Left renal pelvis (tissue), 4 donors: ENCODE measurements around the gene MVP. TPM values are rescaled to one million over a fixed set of nuclear protein-coding genes. Genes with fewer than 3 reads are reported as not detected.

Source experiments
- DNase-seq, 4 donors: peaks; one replicate each; pipeline ENCODE4 v3.0.0-alpha.2; 2013; ENCODE audit warnings: low read depth in 4 of 4, low spot score in 3 of 4
- polyA plus RNA-seq, 4 donors: library from polyadenylated mRNA; unstranded; fragments of 120-200 nt; gene quantifications; one replicate each; pipeline ENCODE4 v1.2.1, GENCODE V29; 2013; ENCODE audit not compliant: insufficient read length in 4 of 4

Gene MVP
- polyA plus RNA-seq, 4 donors = 18.5 to 22.5 (median 18.9) TPM

GRCh38 chr16:29804020-29804419, 16.2 kb upstream of the MVP start:
- DNase-seq = no peak

- DNase-seq = no peak
These were observed 15.6 kb upstream of the MVP start for GRCh38 chr16:29804455-29805231.

- peak; percentile 89 to 95 (median 95) for DNase-seq
These were observed 14.8 kb upstream of the MVP start for GRCh38 chr16:29805232-29806098.

DNA sequence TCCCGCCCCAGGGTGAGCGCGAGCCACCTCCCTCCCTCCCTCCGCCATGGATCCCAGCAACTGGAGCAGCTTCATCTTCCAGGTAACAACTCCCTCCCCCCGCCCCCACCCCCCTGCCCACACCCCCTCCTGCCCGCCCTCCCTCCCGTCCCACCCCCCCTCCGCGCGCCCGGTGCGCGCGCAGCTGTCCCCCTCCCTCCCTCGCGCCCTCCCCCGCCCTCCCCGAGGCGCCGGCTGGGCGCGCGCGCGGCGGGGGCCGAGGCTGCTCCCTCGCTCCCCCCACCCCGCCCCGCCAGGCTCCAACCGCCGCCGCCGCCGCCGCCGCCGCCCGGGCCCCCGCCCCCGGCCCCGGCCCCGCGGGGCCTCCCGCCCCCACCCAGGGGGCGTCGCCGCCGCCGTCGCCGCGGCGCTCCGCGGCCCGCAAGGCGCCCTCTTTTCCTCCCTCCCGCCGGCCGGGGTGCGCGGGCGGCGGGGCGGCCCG, 14.1 kb upstream of the MVP start, which contains the start of gene MAZ:
TSS of gene MAZ (plus strand) at position 431 of the 481 bp plus-strand sequence. CDS start 173 bp downstream, outside the sequence.
- no peak for DNase-seq

DNA sequence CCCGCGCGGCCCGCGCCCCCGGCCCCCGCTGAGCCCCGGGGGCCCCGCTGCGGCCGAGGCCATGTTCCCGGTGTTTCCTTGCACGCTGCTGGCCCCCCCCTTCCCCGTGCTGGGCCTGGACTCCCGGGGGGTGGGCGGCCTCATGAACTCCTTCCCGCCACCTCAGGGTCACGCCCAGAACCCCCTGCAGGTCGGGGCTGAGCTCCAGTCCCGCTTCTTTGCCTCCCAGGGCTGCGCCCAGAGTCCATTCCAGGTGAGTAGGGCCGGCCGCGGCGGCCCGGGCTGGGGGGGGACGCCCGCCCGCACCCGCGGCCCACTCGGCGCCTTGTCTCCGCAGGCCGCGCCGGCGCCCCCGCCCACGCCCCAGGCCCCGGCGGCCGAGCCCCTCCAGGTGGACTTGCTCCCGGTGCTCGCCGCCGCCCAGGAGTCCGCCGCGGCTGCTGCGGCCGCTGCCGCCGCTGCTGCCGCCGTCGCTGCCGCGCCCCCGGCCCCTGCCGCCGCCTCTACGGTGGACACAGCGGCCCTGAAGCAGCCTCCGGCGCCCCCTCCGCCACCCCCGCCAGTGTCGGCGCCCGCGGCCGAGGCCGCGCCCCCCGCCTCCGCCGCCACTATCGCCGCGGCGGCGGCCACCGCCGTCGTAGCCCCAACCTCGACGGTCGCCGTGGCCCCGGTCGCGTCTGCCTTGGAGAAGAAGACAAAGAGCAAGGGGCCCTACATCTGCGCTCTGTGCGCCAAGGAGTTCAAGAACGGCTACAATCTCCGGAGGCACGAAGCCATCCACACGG, 13.4 kb upstream of the MVP start:
- DNase-seq = no peak

DNA sequence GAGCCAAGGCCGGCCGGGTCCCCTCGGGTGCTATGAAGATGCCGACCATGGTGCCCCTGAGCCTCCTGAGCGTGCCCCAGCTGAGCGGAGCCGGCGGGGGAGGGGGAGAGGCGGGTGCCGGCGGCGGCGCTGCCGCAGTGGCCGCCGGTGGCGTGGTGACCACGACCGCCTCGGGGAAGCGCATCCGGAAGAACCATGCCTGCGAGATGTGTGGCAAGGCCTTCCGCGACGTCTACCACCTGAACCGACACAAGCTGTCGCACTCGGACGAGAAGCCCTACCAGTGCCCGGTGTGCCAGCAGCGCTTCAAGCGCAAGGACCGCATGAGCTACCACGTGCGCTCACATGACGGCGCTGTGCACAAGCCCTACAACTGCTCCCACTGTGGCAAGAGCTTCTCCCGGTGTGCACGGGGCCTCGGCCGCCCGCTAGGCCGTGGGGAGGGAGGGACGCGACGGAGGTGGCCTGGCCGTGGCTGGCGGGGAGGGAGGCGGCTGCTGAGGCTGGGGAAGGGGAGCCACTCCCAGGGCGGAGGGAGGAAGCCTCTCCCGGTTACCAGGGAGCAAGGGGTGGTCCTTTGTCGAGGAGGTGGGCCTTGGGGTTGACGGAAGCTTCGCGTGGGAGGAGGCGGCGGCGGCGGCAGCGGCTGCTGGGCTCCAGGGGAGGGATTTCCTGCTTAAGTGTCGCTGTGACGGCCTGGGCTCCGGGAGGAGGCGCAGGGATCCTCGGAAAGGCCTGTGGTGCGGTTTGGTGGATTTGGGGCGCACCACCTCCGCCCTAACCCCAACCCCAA, 12.6 kb upstream of the MVP start:
- peak in 2 of 4 donors; percentile 76 to 82 for DNase-seq

GRCh38 chr16:29808219-29808900, 11.9 kb upstream of the MVP start:
- no peak for DNase-seq

DNA sequence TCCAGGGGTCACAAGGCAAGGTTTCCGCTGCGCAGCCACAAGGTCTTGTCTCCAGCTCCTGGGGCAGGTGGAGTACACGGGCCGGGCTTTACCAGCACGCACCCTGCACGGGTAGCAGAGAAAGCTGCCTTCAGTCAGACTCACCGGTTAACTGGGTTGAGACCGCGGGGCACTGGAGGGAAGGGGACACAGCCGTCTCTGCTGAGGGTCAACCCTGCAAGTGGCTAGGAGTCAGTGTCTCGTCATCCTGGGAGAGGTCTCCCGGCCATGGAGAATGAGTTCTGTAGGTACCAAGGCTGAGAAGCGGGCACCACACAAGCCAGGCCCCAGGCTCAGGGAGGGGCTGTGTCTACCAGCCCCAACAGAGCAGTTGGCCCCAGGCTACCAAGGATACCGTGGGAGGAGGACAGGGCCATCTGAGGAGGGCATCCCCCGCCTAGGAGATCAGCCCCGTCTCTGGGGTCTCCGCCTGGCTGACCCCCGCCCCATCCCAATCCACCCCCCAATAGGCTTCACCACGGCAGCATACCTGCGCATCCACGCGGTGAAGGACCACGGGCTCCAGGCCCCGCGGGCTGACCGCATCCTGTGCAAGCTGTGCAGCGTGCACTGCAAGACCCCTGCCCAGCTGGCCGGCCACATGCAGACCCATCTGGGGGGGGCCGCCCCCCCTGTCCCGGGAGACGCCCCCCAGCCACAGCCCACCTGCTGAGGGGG, 11.1 kb upstream of the MVP start:
- no peak for DNase-seq

DNA sequence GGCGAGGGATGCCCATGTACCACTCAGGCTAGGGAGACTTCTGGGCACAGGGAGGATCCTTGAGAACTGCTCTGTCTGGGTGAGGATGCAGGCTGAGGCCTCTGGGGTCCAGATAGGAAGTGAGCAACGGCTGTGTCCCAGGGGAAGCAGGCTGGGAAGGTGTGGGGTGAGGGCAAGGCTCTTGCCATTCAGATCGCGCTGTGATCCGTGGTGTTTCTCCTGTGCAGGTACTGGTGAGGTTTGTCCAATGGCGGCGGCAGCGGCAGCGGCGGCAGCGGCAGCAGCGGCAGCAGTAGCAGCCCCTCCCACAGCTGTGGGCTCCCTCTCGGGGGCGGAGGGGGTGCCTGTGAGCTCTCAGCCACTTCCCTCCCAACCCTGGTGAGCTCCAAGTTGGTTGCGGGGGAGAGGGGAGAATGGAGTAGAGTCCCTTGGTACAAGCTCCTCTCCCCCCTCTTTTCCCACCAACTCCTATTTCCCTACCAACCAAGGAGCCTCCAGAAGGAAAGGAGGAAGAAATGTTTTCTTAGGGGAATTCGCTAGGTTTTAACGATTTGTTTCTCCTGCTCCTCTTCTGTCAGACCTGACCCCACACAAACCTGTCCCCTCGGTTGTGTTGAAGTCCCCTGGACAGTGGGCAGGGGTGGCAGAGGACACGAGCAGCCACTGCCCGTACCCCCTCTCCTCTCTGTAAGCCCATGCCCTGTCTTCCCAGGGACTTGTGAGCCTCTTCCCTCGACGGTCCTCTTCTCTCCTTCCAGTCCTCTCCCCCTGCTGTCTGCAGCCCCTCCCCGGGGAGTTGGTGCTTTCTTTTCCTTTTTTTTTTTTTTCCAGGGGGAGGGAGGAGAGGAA, 10.2 kb upstream of the MVP start:
- DNase-seq = no peak

- DNase-seq = no peak
These were observed 9.5 kb upstream of the MVP start for GRCh38 chr16:29810699-29811169.

DNA sequence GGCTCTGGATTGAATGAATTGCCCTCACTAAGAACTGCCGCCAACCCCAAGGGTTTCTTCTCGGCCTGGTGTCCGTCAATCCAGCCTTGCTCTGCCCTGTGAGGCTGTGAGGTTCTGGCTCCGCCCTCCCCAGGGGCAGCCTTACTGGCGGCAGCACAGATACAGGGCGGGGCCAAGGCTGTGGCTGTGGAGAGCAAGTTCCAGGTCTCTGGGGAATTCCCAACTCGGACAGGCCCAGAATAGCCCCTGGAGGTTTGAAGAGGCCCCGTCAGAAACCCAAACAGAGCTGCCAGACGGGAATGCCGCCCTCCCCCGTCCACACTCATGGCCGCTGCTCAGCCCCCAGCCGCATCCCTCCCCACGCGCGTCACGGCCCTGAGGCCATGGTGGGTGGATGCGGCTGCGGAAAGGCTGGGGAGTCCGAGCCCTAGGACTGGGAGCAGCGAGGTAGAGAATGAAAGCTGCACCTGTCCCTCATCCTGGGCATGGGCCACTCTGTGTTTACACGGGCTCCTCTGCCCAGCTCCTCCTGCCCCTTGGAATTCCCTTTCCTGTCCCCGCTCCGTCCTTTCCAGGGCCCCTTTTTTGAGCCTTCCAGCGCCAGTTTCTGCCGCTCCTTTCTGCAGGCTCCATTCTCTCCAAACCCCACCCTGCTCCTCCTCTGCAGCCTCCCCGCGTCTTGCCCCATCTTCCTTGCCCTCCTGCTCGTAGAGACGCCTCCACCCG, 8.9 kb upstream of the MVP start:
- peak; percentile 86 to 89 (median 88) for DNase-seq

GRCh38 chr16:29811896-29812665, 8.2 kb upstream of the MVP start, which contains the start of gene PRRT2:
TSS of gene PRRT2 (plus strand) at chr16:29812193. CDS start at chr16:29813055, 862 bp downstream.
- DNase-seq = no peak

DNA sequence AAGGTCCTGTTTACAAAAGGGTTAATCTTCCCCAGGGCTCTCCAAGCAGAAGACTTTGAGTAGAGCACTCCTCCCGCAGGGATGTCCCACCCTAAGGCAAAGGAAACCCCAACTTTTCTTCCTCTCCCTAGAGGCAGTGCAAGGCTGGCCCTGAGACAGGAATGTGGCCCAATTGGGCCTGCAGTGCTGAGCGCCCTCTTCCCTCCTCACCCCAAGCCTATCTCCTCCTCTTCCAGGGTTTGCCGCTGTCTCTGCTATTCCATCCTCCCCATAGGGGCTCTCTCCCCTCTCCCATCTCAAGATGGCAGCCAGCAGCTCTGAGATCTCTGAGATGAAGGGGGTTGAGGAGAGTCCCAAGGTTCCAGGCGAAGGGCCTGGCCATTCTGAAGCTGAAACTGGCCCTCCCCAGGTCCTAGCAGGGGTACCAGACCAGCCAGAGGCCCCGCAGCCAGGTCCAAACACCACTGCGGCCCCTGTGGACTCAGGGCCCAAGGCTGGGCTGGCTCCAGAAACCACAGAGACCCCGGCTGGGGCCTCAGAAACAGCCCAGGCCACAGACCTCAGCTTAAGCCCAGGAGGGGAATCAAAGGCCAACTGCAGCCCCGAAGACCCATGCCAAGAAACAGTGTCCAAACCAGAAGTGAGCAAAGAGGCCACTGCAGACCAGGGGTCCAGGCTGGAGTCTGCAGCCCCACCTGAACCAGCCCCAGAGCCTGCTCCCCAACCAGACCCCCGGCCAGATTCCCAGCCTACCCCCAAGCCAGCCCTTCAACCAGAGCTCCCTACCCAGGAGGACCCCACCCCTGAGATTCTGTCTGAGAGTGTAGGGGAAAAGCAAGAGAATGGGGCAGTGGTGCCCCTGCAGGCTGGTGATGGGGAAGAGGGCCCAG, 7.3 kb upstream of the MVP start:
- DNase-seq = no peak

DNA sequence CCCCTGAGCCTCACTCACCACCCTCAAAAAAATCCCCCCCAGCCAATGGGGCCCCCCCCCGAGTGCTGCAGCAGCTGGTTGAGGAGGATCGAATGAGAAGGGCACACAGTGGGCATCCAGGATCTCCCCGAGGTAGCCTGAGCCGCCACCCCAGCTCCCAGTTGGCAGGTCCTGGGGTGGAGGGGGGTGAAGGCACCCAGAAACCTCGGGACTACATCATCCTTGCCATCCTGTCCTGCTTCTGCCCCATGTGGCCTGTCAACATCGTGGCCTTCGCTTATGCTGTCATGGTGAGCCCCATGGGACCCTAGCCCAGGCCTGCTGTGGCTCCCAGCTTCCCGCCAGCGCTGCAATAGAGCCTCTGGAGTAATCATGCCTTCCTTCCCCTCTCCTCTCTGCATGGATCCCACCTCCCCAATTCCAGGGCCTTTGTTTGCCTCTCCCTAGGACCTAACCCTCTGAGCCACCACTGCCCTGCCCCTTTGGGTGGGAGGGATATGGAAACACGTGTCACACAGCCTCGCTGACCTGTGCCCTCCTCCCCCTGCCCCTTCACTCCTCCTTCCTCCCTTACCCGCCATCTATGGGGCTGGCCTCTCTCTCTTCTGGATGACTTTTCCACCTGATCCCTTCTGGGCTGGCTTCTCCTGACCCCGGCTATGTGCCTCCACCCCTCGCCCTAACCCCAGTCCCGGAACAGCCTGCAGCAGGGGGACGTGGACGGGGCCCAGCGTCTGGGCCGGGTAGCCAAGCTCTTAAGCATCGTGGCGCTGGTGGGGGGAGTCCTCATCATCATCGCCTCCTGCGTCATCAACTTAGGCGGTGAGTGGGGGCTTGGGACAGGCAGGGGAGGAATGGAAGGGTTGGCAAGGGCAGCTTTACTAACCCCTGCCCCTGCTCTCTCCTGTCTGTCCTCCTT, 6.4 kb upstream of the MVP start:
- DNase-seq = no peak
